Heart left ventricle (tissue), 13 donors: ENCODE measurements around the gene ST3GAL5.

Experiments
- CTCF ChIP-seq, 12 donors: fragments of 200-600 bp; sonication (generic) in 4 of 12; IDR thresholded peaks; one replicate each; pipeline versions ENCODE4 v1.5.0 to v1.8.0; 2018 to 2022; ENCODE audit warnings: antibody characterized with exemption in 12 of 12, mild to moderate bottlenecking in 5 of 12
- POLR2A ChIP-seq, 2 donors: fragments of 450-650 bp; IDR thresholded peaks; one replicate each; pipeline ENCODE4 v1.6.1; 2017; ENCODE audit warnings: antibody characterized with exemption in 2 of 2, mild to moderate bottlenecking in 2 of 2, moderate library complexity in 2 of 2
- donor health status: ischemic (EF 13 %, LVEDD 7.1; RV severe dilation, severe dysfunction).
- donor health status: DM: no; HTN: yes; CAD: no.
- donor health status: DM: no; HTN: no; CAD: no.
- donor health status: ischemic (EF 25% LVEDD 6.9; RV normal size, moderate dysfunction).
- donor health status: ischemic (EF 25% LVEDD 5.7; RV mildly dilated, moderate dysfunction).
- donor health status: ischemic (EF 35%, LVEDD 5.7; RV mildly dilated, moderate dysfunction).
- donor health status: nonischemic (EF 11% LVEDD 7.7; RV severe dilation, severe dysfunction).
- donor health status: DM: yes; HTN: yes; CAD: no.
- donor health status: PGD.
- donor health status: ischemic (EF 29% LVEDD 5.4; RV normal size, mild dysfunction).
- donor health status: nonischemic (EF 23%, LVEDD 6.1; RV moderate dilation, normal function).

GRCh38 chr2:85854166-85854509, 34.7 kb downstream of the ST3GAL5 start:
- TF ChIP-seq POLR2A (IDR thresholded peaks at IDR 0.05) (no peak), CTCF (IDR thresholded peaks at IDR 0.05) (no peak)
